ENCODE data around the gene PTH2.

The PTH2 gene

DNA sequence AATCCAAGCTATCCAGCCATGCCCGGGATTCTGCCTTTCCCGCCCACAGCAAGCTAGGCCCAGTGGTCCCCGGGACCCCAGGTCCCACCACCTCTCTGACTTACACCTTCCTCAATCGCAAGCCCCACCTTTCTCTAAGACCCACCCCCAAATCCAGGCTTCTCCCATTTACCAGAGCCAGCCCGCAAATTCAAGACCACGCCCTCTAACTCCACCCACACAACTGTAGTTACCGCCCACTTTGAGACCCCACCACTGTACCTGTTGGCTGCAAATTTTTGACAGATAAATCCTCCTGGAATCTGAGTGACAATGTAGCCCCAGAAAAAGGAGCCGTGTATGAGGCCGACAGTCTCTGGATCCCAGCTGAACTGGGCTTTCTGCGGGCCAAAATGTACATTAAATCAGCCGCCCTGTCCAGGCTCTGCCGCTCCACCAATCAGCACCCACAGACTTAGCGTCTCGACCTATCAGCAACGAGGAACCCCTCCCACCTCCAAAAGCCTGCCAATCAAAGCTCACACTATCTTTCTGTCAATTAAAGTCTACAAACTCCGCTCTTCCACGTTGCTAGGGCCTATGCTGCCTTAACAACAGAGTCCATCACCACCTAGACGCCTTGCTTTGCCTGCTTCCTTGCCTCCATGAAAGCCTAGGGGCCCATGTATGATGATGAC, 11.8 kb upstream of the PTH2 start:
- DNase-seq (ENCODE audit: extremely low read depth, low read depth), result no peak
- TF ChIP-seq CTCF (IDR thresholded peaks at IDR 0.05; ENCODE audit: low read depth, low read length), result no peak

GRCh38 chr19:49433240-49433901, 10.1 kb upstream of the PTH2 start:
- no peak for TF ChIP-seq CTCF (IDR thresholded peaks at IDR 0.05; ENCODE audit: low read depth, low read length)

DNA sequence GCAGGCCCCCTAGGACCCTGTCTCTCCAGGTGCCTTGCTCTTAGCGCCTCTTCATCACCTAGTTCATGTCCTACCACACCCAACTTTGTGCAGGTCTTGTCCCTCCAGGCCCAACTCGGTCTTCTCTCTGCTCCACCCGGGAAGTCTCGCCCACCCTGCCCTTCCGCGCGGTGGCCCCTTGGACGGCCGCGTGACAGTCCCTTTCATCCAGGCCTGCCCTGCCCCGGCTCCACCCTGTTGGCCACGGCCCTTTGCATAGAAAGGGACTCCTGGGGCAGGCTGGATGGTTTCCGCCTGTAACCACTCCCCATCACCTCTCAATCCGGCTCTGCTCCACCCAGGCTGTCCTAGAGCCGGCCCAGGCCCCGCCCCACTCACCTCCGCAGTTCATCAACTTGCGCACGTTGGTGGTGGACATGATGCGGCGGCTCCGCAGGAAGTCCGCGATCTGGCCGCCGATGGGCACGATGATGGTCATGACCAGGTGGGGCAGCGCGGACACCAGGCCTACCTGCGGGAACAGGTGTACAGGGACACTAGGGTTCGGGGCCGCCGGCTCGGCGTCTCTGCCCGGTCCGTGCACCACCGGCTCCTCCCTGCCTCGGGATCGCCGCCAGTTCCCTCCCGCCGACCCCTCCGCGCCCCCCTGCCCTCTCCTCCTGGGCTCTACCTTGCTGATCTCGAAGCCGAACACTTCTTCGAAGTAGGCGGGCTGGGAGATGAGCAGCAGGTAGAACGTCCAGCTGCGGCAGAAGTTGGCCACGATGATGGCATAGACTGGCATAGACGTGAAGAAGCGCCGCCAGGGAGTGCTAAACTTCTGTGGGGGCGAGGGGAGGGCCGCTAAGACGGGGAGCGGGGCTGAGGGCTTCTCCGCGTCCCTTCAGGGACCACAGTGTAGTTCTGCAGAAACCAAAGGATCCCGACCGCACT, 9.2 kb upstream of the PTH2 start:
- DNase-seq (ENCODE audit: extremely low read depth, low read depth), result no peak
- TF ChIP-seq CTCF (IDR thresholded peaks at IDR 0.05; ENCODE audit: low read depth, low read length), result no peak

More at GRCh38 chr19:49433240-49433901, 10.1 kb upstream of the PTH2 start:
- DNase-seq (ENCODE audit: extremely low read depth, low read depth), result no peak

- TF ChIP-seq CTCF (IDR thresholded peaks at IDR 0.05; ENCODE audit: low read depth, low read length), result no peak
- no peak for DNase-seq (ENCODE audit: extremely low read depth, low read depth)
Observed at GRCh38 chr19:49431330-49431749, 8.1 kb upstream of the PTH2 start.

DNA sequence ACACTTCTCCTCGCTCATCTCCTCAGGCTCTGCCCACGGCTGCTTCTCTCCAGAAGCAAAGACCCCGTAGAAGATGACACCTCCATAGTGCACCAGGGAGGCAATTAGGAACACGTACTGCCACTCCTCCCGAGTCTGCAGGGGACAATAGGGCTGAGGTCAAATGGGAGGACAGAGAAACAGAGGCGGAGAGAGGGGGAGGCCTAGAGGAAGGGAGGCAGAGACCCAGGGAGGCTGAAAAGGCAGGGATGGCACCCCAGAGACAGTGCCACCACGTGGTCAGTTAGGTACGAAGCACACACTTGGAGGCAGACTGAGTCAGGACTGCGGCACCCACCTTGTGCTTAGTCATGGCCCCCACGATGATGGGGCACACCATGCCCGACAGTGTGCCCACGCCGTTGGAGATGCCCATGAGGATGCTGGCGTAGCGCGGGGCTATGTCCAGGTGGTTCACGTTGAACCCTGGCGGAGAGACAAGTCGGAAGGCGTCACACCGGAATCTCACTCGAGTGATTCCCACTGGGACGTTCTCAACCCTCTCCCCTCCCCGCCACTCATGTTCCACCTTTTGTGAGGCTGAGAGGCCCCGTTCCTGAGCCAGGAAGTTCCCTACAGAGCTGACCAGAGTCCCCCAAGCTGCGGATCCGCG, 7.6 kb upstream of the PTH2 start:
- no peak for DNase-seq (ENCODE audit: extremely low read depth, low read depth)
- no peak; the same call in none of the 2 replicates for TF ChIP-seq CTCF (IDR thresholded peaks at IDR 0.05; ENCODE audit: low read depth, low read length)

GRCh38 chr19:49430172-49430677, 7.0 kb upstream of the PTH2 start:
- no peak for DNase-seq (ENCODE audit: extremely low read depth, low read depth)
- TF ChIP-seq CTCF (IDR thresholded peaks at IDR 0.05; ENCODE audit: low read depth, low read length), result no peak

Measured in AG09319 (cell line).